ENCODE results near the gene MYO9A.

DNA sequence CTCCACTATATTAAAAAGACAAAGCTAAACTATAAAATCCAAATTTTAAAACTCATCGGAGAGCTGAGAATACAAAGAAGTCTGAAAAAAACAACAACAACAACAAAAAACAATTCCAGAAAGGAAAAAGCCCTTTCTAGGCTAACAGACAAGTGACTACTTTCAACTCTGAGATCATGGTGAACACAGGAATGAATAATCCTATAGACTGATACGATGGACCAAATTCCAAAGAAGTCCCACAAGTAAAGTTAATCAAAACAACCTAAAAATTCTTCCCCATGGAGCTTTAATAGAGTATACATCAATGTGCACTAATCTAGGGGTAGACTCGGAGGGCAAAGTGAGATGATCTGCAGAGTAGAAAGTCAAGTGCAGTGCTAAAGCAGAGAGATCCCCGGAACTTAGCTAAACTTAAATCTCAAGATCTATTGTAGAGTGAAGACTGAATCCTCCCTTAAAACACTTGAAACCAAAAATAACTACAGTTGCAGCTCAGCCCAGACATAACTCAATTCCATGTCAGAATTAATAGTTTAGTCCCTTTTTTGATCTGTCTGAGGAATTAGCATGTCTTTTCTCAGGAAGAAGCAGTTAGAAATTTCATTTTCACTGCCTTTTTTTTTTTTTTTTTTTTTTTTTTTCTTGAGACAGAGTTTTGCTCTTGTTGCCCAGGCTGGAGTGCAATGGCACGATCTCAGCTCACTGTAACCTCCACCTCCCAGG is 43.5 kb downstream of the MYO9A start:
- TF ChIP-seq CTCF (IDR thresholded peaks at IDR 0.05) (no peak), POLR2A (IDR thresholded peaks at IDR 0.05) (no peak)

Measured in body of pancreas (tissue), 4 donors.